Measurements from ENCODE around the gene FOXE3. TPM values are rescaled to one million over a fixed set of nuclear protein-coding genes. Genes with fewer than 3 reads are reported as not detected.

FOXE3 gene
- total RNA-seq, 4 donors from 2014 or later: not detected

DNA sequence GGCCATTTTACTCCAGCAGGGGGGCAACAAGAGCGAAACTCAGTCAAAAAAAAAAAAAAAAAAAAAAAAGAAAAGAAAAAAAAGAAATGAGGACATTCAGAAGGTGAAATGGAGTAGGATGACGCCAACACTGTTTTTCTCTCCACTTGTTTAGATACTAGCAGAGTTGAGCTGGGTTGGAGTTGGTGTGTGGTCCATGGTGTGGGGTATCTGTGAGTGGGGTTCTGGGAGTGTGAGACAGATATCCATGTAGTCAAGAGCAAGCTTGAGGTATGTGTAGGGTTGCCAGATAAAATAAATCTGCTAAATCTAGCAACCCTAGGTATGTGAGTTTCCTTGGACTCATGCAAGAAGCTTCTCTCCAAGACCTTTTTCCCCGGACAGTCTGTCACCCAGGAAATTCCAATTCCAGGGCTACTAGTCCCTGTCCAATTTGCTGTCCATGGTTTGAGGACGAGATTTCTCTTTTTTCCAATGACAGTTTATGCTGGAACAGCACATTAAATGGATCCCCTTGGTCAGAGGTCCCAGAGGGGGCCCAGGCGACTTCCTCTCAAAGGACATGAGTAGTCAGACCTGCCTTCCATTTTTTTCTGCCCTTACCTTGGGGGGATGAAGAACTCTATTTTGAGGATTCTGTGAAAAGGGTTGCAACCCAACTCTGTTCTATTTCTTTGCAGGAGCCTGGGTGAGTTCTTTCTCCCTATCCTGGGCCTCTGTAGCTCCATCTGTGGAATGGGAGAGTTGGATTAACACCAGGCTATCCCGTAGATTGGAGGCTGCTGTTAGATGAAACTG lies 19.6 kb downstream of the FOXE3 start:
- TF ChIP-seq, protein P1, sequence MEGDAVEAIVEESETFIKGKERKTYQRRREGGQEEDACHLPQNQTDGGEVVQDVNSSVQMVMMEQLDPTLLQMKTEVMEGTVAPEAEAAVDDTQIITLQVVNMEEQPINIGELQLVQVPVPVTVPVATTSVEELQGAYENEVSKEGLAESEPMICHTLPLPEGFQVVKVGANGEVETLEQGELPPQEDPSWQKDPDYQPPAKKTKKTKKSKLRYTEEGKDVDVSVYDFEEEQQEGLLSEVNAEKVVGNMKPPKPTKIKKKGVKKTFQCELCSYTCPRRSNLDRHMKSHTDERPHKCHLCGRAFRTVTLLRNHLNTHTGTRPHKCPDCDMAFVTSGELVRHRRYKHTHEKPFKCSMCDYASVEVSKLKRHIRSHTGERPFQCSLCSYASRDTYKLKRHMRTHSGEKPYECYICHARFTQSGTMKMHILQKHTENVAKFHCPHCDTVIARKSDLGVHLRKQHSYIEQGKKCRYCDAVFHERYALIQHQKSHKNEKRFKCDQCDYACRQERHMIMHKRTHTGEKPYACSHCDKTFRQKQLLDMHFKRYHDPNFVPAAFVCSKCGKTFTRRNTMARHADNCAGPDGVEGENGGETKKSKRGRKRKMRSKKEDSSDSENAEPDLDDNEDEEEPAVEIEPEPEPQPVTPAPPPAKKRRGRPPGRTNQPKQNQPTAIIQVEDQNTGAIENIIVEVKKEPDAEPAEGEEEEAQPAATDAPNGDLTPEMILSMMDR (IDR thresholded peaks at IDR 0.05; ENCODE audit: low read depth): no peak

DNA sequence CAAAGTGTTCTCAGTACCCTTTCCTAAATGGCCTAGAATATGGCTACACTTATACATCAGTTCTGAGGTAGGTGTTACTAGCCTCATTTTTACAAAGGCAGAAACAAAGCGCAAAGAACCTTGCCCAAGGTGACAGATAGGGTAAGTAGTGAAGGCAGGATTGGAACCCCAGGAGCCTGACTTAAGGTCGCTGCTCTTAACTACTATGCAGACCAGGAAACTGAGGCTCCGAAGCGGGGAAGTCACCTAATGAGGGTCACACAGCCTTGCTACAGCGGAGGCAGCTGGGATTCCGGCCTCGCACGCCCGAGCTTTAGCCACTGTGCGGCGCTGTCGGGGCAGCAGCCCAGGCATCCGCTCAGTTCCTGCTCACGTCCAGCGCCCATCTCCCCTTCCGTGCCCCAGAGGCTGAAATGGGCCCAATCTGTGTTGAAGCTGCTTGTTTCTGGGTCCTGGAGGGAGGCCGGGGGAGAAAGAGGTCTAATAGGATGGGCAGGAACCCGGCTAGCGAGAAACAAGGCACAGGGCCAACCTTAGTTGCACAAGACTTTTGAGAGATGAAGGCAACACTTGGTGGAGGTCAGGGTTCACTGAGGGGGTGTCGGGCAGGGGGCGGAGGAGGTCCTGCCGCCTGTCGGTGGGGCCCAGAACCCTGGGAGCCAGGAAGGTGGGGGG lies 20.4 kb downstream of the FOXE3 start:
- TF ChIP-seq, protein P1 (IDR thresholded peaks at IDR 0.05; ENCODE audit: low read depth): no peak

DNA sequence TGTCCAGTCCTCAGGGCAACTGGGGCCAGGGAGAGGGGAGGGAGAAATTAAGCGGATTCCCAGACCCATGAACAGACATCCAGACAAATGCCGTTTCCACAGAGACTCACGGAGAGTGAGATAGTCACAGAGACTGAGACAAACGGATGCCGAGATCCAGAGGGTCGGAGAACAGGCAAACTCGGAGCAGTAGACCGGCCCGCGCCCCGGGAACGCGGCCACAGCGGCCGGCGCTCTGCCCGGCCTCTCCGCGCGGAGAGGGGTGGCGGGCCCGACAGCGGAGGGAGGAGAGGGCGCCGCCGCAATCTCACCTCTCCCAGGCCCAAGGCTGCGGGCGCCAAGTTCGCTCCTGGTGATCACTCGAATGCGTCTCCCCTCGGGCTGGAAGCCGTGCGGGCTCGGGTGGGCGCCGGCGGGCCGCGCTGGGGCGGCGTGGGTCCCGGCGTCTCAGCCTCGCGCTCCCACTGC lies 20.9 kb downstream of the FOXE3 start:
- TF ChIP-seq, protein P1 (IDR thresholded peaks at IDR 0.05; ENCODE audit: low read depth): no peak

DNA sequence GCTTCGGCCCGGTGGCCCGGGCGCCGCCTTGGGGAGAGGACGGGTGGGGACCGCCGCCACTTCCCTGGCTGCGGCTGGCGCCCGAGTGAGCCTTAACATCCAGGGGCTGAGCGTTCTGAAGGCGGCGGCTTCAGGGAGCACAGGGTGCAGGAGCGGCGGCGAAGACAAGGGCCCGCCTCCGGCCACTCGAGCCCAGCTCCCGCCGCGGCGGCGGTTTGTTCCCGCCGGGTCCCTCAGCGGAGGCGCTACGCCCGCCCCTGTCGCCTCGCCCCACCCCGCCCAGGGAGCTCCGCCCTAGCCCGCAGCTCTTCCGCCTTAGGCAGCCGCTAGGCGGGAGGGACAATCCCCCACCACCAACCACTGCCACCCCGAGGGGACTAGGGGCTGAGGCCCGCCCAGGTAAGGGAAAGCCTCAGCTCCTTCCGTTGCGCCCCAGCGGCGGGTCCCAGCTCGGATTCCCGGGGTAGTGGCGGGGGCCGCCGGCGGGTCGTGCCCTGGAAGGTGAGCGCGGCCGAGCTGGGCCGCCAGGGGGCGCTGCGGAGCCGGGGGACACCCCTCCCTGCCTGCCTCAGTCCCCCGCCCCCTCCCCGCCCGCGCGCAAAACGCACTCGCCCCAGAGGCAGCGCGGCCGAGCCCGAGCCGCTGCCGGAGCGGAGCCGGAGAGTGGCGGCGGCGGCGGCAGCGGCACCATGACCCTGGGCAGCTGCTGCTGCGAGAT lies 21.5 kb downstream of the FOXE3 start, which contains the start of gene FOXD2:
TSS of gene FOXD2 (plus strand) at position 598 of the 718 bp plus-strand sequence. CDS start at position 690, 92 bp downstream.
- TF ChIP-seq, protein P1 (IDR thresholded peaks at IDR 0.05; ENCODE audit: low read depth): no peak

DNA sequence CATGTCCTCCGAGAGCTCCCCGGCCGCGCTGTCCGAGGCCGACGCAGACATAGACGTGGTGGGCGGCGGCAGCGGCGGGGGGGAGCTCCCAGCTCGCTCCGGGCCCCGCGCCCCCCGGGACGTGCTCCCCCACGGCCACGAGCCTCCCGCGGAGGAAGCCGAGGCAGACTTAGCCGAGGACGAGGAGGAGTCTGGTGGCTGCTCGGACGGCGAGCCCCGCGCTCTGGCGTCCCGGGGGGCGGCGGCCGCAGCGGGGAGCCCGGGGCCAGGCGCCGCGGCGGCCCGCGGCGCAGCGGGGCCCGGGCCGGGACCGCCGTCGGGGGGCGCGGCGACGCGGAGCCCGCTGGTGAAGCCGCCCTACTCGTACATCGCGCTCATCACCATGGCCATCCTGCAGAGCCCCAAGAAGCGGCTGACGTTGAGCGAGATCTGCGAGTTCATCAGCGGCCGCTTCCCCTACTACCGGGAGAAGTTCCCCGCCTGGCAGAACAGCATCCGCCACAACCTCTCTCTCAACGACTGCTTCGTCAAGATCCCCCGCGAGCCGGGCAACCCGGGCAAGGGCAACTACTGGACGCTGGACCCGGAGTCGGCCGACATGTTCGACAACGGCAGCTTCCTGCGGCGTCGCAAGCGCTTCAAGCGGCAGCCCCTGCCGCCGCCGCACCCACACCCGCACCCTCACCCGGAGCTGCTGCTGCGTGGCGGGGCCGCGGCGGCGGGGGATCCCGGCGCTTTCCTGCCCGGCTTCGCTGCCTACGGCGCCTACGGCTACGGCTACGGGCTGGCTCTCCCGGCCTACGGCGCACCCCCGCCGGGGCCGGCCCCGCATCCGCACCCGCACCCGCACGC lies 22.3 kb downstream of the FOXE3 start:
- TF ChIP-seq, protein P1 (IDR thresholded peaks at IDR 0.05; ENCODE audit: low read depth): no peak

DNA sequence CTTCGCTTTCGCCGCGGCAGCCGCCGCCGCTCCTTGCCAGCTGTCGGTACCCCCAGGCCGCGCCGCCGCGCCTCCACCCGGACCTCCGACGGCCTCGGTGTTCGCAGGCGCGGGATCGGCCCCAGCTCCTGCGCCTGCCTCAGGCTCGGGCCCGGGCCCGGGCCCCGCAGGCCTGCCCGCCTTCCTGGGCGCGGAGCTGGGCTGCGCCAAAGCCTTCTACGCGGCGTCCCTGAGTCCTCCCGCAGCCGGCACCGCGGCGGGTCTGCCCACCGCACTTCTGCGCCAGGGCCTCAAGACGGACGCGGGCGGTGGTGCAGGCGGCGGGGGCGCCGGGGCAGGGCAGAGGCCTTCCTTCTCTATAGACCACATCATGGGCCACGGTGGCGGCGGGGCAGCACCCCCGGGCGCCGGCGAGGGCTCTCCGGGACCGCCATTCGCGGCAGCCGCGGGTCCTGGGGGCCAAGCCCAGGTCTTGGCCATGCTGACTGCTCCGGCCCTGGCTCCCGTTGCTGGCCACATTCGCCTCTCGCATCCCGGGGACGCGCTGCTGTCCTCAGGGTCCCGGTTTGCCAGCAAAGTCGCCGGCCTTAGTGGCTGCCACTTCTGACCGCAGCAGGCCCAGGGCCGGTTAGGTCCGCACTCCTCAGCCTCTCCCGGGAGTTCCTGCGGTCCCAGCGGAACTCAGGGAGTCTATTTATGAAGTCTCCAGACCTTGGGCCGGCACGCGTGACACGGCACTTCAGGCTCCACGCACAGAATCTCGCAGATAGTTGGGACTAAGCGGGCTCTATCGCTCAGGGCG lies 23.1 kb downstream of the FOXE3 start:
- TF ChIP-seq, protein P1 (IDR thresholded peaks at IDR 0.05; ENCODE audit: low read depth): no peak
